C4-2B (cell line): Measurements from ENCODE around the gene CEP70.

Experiments used
- ZFX ChIP-seq: fragments of 450-650 bp; IDR thresholded peaks from 2 replicates; pipeline ENCODE4 v1.6.1; 2017
- TF ChIP-seq, protein P1 (sequence below): fragments of 450-650 bp; conservative IDR thresholded peaks from 2 replicates; pipeline ENCODE4 v1.5.1; 2017; ENCODE audit warnings: mild to moderate bottlenecking

DNA sequence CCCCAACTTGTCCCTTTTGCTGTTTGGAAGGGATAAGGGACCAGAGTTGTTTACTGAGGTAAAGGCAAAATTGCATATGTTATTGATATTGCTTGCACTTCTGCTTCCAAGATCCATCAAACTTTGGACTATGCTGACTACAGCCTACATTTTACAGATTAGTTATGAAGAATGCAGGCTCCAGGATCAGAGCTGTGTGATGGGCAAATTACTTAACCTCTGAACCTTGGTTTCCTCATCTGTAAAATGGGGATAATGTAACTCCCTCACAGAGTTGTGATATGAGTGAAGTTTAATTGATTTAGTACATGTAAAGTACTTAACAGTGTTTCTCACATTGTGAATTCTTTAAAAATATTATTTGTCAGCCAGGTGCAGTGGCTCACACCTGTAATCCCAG, 30.5 kb upstream of the CEP70 start:
- TF ChIP-seq, protein P1, sequence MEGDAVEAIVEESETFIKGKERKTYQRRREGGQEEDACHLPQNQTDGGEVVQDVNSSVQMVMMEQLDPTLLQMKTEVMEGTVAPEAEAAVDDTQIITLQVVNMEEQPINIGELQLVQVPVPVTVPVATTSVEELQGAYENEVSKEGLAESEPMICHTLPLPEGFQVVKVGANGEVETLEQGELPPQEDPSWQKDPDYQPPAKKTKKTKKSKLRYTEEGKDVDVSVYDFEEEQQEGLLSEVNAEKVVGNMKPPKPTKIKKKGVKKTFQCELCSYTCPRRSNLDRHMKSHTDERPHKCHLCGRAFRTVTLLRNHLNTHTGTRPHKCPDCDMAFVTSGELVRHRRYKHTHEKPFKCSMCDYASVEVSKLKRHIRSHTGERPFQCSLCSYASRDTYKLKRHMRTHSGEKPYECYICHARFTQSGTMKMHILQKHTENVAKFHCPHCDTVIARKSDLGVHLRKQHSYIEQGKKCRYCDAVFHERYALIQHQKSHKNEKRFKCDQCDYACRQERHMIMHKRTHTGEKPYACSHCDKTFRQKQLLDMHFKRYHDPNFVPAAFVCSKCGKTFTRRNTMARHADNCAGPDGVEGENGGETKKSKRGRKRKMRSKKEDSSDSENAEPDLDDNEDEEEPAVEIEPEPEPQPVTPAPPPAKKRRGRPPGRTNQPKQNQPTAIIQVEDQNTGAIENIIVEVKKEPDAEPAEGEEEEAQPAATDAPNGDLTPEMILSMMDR, result no peak
- no peak for TF ChIP-seq ZFX
